H9 (cell line): ENCODE measurements around the gene NKD1. TPM values are rescaled to one million over a fixed set of nuclear protein-coding genes. Genes with fewer than 3 reads are reported as not detected.

Experiments
- DNase-seq: peaks from one replicate; pipeline ENCODE4 v3.0.0-alpha.2; 2017
- H2AFZ ChIP-seq: one replicate; pipeline ENCODE4 v1.6.1; 2013; ENCODE audit warnings: mild to moderate bottlenecking, low read length, control low read depth, moderate library complexity
- H2AK5ac ChIP-seq: 2 replicates; pipeline ENCODE4 v1.6.1; 2013; ENCODE audit warnings: low read length, control low read depth, mixed read lengths; ENCODE audit not compliant: insufficient read length
- H2BK120ac ChIP-seq: one replicate; pipeline ENCODE4 v1.6.1; 2013; ENCODE audit warnings: low read depth, mild to moderate bottlenecking, low read length, control low read depth, inconsistent platforms; ENCODE audit not compliant: poor library complexity, severe bottlenecking
- H2BK12ac ChIP-seq: 2 replicates; pipeline ENCODE4 v1.6.1; 2013; ENCODE audit warnings: low read length, control low read depth, mixed read lengths, low read depth; ENCODE audit not compliant: insufficient read length
- H2BK15ac ChIP-seq: 2 replicates; pipeline ENCODE4 v1.6.1; 2013; ENCODE audit warnings: low read depth, low read length, control low read depth
- H2BK20ac ChIP-seq: one replicate; pipeline ENCODE4 v1.6.1; 2013; ENCODE audit warnings: low read depth, mild to moderate bottlenecking, low read length, control low read depth, inconsistent platforms; ENCODE audit not compliant: poor library complexity, severe bottlenecking
- H2BK5ac ChIP-seq: 2 replicates; pipeline ENCODE4 v1.6.1; 2013; ENCODE audit warnings: low read length, control low read depth, mixed read lengths; ENCODE audit not compliant: insufficient read length
- H3K14ac ChIP-seq: 2 replicates; pipeline ENCODE4 v1.6.1; 2013; ENCODE audit warnings: low read length, control low read depth; ENCODE audit not compliant: insufficient read depth
- H3K18ac ChIP-seq: 2 replicates; pipeline ENCODE4 v1.6.1; 2013; ENCODE audit warnings: low read depth, mild to moderate bottlenecking, mixed read lengths, low read length, control low read depth; ENCODE audit not compliant: insufficient read length
- H3K23ac ChIP-seq: 2 replicates; pipeline ENCODE4 v1.6.1; 2013; ENCODE audit warnings: low read length, control low read depth, mixed read lengths, low read depth; ENCODE audit not compliant: insufficient read length
- H3K23me2 ChIP-seq: 2 replicates; pipeline ENCODE4 v1.6.1; 2013; ENCODE audit warnings: low read depth, mild to moderate bottlenecking, mixed read lengths, low read length, control low read depth; ENCODE audit not compliant: insufficient read length, poor library complexity, severe bottlenecking
- H3K27ac ChIP-seq: 2 replicates; pipeline ENCODE4 v1.5.1; 2013; ENCODE audit warnings: low read length, control low read depth, mixed read lengths, low read depth; ENCODE audit not compliant: insufficient read length
- H3K27me3 ChIP-seq: 2 replicates; pipeline ENCODE4 v1.6.1; 2013; ENCODE audit warnings: low read length, control low read depth, inconsistent platforms; ENCODE audit not compliant: insufficient read depth
- H3K4ac ChIP-seq: 2 replicates; pipeline ENCODE4 v1.6.1; 2013; ENCODE audit warnings: low read depth, mild to moderate bottlenecking, control low read depth, inconsistent platforms, low read length, moderate library complexity
- H3K4me1 ChIP-seq: 2 replicates; pipeline ENCODE4 v1.6.1; 2013; ENCODE audit warnings: low read length, control low read depth, inconsistent platforms; ENCODE audit not compliant: insufficient read depth
- H3K4me2 ChIP-seq: 2 replicates; pipeline ENCODE4 v1.6.1; 2013; ENCODE audit warnings: low read length, control low read depth, mixed read lengths; ENCODE audit not compliant: insufficient read length, insufficient read depth
- H3K56ac ChIP-seq: 2 replicates; pipeline ENCODE4 v1.6.1; 2013; ENCODE audit warnings: low read depth, mild to moderate bottlenecking, mixed read lengths, low read length, control low read depth; ENCODE audit not compliant: insufficient read length
- H3K79me1 ChIP-seq: 2 replicates; pipeline ENCODE4 v1.6.1; 2013; ENCODE audit warnings: low read depth, mild to moderate bottlenecking, moderate library complexity, low read length, control low read depth, inconsistent platforms; ENCODE audit not compliant: insufficient read depth, poor library complexity, severe bottlenecking
- H3K79me2 ChIP-seq: 2 replicates; pipeline ENCODE4 v1.6.1; 2013; ENCODE audit warnings: low read length, control low read depth, inconsistent platforms; ENCODE audit not compliant: insufficient read depth
- H3K9ac ChIP-seq: 2 replicates; pipeline ENCODE4 v1.6.1; 2013; ENCODE audit warnings: low read length, control low read depth, mixed read lengths; ENCODE audit not compliant: insufficient read length; ENCODE audit errors: extremely low read depth
- H3K9me3 ChIP-seq: one replicate; pipeline ENCODE4 v1.6.1; 2013; ENCODE audit warnings: low read depth, low read length, inconsistent platforms; ENCODE audit not compliant: control insufficient read depth
- H3T11ph ChIP-seq: one replicate; pipeline ENCODE4 v1.6.1; 2013; ENCODE audit warnings: mild to moderate bottlenecking, low read length, control low read depth, inconsistent platforms
- H4K20me1 ChIP-seq: one replicate; pipeline ENCODE4 v1.6.1; 2013; ENCODE audit not compliant: control insufficient read depth, insufficient read length, insufficient read depth
- H4K5ac ChIP-seq: 2 replicates; pipeline ENCODE4 v1.6.1; 2013; ENCODE audit warnings: low read depth, mild to moderate bottlenecking, mixed read lengths, low read length, control low read depth; ENCODE audit not compliant: insufficient read length
- H4K8ac ChIP-seq: replicated peaks from 2 replicates; pipeline ENCODE4 v1.6.1; 2013; ENCODE audit warnings: low read length, control low read depth, mixed read lengths, low read depth; ENCODE audit not compliant: insufficient read length
- H4K91ac ChIP-seq: 2 replicates; pipeline ENCODE4 v1.6.1; 2013; ENCODE audit warnings: low read depth, mild to moderate bottlenecking, moderate library complexity, mixed read lengths, low read length, control low read depth; ENCODE audit not compliant: insufficient read length
- H3K27ac Mint-ChIP-seq, 3 experiments: 2 replicates in 2 of 3; 3 replicates in 1 of 3; pipeline ENCODE4 v1.8.0; 2020 to 2021; ENCODE audit warnings: mixed read lengths in 3 of 3, mild to moderate bottlenecking in 1 of 3, moderate library complexity in 1 of 3
- H3K27me3 Mint-ChIP-seq: 2 replicates; pipeline ENCODE4 v1.8.0; 2021; ENCODE audit warnings: low read depth, mild to moderate bottlenecking, moderate library complexity, mixed read lengths
- H3K36me3 Mint-ChIP-seq, 3 experiments: 2 replicates in 2 of 3; 3 replicates in 1 of 3; pipeline ENCODE4 v1.8.0; 2020 to 2021; ENCODE audit warnings: low read depth in 3 of 3, mixed read lengths in 3 of 3; ENCODE audit not compliant: insufficient read depth in 1 of 3
- H3K4me1 Mint-ChIP-seq, 2 experiments: 2 replicates each; pipeline ENCODE4 v1.8.0; 2020; ENCODE audit warnings: mixed read lengths in 2 of 2
- H3K4me3 Mint-ChIP-seq, 2 experiments: 2 replicates in 1 of 2; 3 replicates in 1 of 2; pipeline ENCODE4 v1.8.0; 2020 to 2021; ENCODE audit warnings: mild to moderate bottlenecking in 2 of 2, mixed read lengths in 2 of 2, moderate library complexity in 1 of 2
- H3K9me3 Mint-ChIP-seq, 2 experiments: 2 replicates in 1 of 2; 3 replicates in 1 of 2; pipeline ENCODE4 v1.8.0; 2020; ENCODE audit warnings: mild to moderate bottlenecking in 2 of 2, mixed read lengths in 2 of 2, moderate library complexity in 1 of 2
- CTCF ChIP-seq: fragments of 200-600 bp; sonication (generic); conservative IDR thresholded peaks from 3 replicates; pipeline ENCODE4 v1.8.0; 2021; ENCODE audit warnings: antibody characterized with exemption, mild to moderate bottlenecking
- WGBS: extraction: QIAGEN DNeasy Blood & Tissue Kit; methylation state at CpG from one replicate; pipeline ENCODE4 v1.1.7; 2013; ENCODE audit warnings: missing lambda C conversion rate, low lambda C conversion rate, mixed read lengths; ENCODE audit not compliant: insufficient read length; ENCODE audit errors: extremely low coverage; 5-methylcytosine and 5-hydroxymethylcytosine counted together
- total RNA-seq: library from RNA; stranded (reverse); gene quantifications from 2 replicates; pipeline ENCODE4 v1.2.1, GENCODE V29; 2021

NKD1 gene
- total RNA-seq, 1 experiment from 2014 or later = 1.9 TPM

DNA sequence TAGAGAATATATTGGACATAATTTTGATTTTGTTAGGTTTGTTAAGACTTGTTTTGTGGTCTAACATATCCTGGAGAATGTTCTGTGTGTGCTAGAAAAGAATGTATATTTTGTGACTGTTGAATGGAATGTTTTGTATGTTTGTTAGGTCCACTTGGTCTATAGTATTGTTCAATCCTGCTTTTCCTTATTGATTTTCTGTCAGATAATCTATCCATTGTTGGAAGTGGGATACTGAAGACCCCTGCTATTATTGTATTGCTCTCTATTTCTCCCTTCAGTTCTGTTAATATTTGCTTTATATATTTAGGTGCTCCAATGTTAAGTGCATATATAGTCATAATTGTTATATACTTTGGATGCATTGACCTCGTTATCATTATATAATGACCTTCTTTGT is 33.0 kb upstream of the NKD1 start:
- Histone ChIP-seq H2BK20ac (no peak overlapping the region), H2BK12ac (no peak overlapping the region), H3K79me2 (no peaks in the 10 kb centered on the region), H2BK5ac (no peak overlapping the region), H3K23me2 (no peaks in the 10 kb centered on the region), H4K8ac (no peak overlapping the region), H2AK5ac (no peak overlapping the region), H3K18ac (no peak overlapping the region), H3K23ac (no peak overlapping the region), H3K79me1 (no peaks in the 10 kb centered on the region), H2AFZ (no peak overlapping the region), H3K9me3 (no peaks in the 10 kb centered on the region), H4K91ac (no peak overlapping the region), H4K5ac (no peak overlapping the region), H3K9ac (no peak overlapping the region), H2BK15ac (no peak overlapping the region), H3K27me3 (no peaks in the 10 kb centered on the region), H3K14ac (no peak overlapping the region), H3T11ph (no peak overlapping the region), H3K56ac (no peak overlapping the region), H3K4ac (no peak overlapping the region), H3K4me2 (no peak overlapping the region), H2BK120ac (no peak overlapping the region), H3K4me1 (no peaks in the 10 kb centered on the region), H3K27ac (no peak overlapping the region), H4K20me1 (no peaks in the 10 kb centered on the region)
- TF ChIP-seq CTCF = no peak
- H3K27me3 Mint-ChIP-seq = peaks cover 2% of the 10 kb centered on the region
- no peak overlapping the region for H3K4me3 Mint-ChIP-seq
- no CpG with 5 or more reads among the region's 1 CpG for WGBS
- H3K4me1 Mint-ChIP-seq = no peaks in the 10 kb centered on the region
- DNase-seq = no peak
- H3K36me3 Mint-ChIP-seq = peaks cover 0 to 7% (median 5%) of the 10 kb centered on the region in 3 experiments; a peak in 3 of 7 replicates
- H3K9me3 Mint-ChIP-seq = peaks cover 10 to 11% of the 10 kb centered on the region in 2 experiments
- no peak overlapping the region for H3K27ac Mint-ChIP-seq
